Kidney glomerular epithelial cell (primary cell): ENCODE measurements around the gene PTTG1IP.

Source experiments
- DNase-seq: peaks from one replicate; lab custom pipeline; 2025; lab: John Stamatoyannopoulos, UW

PTTG1IP gene

GRCh38 chr21:44801468-44802395, 71.8 kb downstream of the PTTG1IP start, which contains the start of gene UBE2G2:
Gene UBE2G2, minus strand, starts transcription at chr21:44801820. Its CDS starts 72 bp downstream, at chr21:44801748.
- no peak for DNase-seq

- no peak for DNase-seq
These were observed 72.5 kb downstream of the PTTG1IP start for GRCh38 chr21:44800971-44801467.

GRCh38 chr21:44800103-44800502, 73.4 kb downstream of the PTTG1IP start:
- no peak for DNase-seq

DNA sequence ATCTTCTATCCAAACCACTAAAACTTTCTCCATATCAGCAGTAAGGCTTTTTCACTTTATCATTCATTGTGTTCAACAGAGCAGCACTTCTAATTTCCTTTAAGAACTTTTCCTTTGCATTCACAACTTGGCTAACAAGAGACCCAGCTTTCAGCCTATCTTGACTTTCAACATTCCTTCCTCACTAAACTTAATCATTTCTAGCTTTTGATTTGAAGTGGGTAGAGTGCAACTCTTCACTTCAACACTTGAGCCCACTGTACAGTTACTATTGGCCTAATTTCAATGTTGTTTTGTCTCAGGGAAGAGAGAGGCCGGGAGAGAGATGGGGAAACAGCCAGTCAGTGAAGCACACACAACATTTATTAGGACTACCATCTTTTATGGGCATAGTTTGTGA, 73.8 kb downstream of the PTTG1IP start:
- DNase-seq: no peak
